ENCODE results near the gene FCRL1. TPM values are rescaled to one million over a fixed set of nuclear protein-coding genes. Genes with fewer than 3 reads are reported as not detected.

The FCRL1 gene
- total RNA-seq, 1 experiment from 2014 or later, result not detected

DNA sequence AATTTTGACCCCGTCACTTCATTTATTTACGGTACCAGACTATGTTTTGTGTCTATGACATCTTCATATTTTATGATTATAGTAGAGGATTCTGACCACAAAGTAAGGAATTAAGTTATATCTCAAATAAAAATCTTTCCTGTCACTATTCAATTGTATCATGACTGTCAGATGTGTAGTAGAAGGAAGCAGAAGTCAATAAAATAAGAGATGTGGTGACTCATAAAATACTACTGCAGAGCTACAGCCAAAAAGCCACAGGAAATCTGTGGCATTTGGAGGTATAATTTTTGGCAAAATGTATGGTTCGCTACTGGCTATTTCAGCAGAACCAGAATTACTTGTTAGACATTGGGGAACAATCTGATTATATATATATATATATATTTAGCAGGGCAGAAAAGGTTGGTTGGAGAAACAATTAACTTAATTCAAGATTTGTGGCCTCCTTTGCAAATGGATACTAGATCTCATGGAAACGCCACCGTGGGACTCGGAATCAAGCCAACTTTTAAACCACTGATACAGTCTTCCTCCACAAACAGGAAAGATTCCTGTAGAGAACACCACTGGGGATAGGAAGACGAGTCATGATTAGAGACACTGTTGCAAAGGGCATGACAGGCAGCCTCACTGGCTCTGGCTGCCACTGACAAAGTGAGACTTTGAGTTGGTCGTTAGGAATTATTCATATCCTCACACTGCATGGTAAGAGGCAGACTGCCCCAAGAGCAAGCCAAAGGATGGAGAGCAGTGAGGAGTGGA is 48.1 kb downstream of the FCRL1 start:
- no peak for DNase-seq (ENCODE audit: low read depth, low spot score)
- CTCF ChIA-PET, result no interaction called here
- TF ChIP-seq POLR2AphosphoS5 (IDR thresholded peaks at IDR 0.05; ENCODE audit: low read depth, low read length) (no peak), SIN3A (IDR thresholded peaks at IDR 0.05; ENCODE audit: borderline replicate concordance, insufficient read depth, low read depth, low read length) (no peak), TCF7L2 (IDR thresholded peaks at IDR 0.05; ENCODE audit: low read depth, low read length) (no peak)
- TF ChIP-seq, protein P1, sequence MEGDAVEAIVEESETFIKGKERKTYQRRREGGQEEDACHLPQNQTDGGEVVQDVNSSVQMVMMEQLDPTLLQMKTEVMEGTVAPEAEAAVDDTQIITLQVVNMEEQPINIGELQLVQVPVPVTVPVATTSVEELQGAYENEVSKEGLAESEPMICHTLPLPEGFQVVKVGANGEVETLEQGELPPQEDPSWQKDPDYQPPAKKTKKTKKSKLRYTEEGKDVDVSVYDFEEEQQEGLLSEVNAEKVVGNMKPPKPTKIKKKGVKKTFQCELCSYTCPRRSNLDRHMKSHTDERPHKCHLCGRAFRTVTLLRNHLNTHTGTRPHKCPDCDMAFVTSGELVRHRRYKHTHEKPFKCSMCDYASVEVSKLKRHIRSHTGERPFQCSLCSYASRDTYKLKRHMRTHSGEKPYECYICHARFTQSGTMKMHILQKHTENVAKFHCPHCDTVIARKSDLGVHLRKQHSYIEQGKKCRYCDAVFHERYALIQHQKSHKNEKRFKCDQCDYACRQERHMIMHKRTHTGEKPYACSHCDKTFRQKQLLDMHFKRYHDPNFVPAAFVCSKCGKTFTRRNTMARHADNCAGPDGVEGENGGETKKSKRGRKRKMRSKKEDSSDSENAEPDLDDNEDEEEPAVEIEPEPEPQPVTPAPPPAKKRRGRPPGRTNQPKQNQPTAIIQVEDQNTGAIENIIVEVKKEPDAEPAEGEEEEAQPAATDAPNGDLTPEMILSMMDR (IDR thresholded peaks at IDR 0.05), result no peak
- TF ChIP-seq, protein P2, sequence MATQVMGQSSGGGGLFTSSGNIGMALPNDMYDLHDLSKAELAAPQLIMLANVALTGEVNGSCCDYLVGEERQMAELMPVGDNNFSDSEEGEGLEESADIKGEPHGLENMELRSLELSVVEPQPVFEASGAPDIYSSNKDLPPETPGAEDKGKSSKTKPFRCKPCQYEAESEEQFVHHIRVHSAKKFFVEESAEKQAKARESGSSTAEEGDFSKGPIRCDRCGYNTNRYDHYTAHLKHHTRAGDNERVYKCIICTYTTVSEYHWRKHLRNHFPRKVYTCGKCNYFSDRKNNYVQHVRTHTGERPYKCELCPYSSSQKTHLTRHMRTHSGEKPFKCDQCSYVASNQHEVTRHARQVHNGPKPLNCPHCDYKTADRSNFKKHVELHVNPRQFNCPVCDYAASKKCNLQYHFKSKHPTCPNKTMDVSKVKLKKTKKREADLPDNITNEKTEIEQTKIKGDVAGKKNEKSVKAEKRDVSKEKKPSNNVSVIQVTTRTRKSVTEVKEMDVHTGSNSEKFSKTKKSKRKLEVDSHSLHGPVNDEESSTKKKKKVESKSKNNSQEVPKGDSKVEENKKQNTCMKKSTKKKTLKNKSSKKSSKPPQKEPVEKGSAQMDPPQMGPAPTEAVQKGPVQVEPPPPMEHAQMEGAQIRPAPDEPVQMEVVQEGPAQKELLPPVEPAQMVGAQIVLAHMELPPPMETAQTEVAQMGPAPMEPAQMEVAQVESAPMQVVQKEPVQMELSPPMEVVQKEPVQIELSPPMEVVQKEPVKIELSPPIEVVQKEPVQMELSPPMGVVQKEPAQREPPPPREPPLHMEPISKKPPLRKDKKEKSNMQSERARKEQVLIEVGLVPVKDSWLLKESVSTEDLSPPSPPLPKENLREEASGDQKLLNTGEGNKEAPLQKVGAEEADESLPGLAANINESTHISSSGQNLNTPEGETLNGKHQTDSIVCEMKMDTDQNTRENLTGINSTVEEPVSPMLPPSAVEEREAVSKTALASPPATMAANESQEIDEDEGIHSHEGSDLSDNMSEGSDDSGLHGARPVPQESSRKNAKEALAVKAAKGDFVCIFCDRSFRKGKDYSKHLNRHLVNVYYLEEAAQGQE (IDR thresholded peaks at IDR 0.05; ENCODE audit: insufficient read depth in 1 of 2, low read depth in 2 of 2, low read length in 1 of 2), result no peak

DNA sequence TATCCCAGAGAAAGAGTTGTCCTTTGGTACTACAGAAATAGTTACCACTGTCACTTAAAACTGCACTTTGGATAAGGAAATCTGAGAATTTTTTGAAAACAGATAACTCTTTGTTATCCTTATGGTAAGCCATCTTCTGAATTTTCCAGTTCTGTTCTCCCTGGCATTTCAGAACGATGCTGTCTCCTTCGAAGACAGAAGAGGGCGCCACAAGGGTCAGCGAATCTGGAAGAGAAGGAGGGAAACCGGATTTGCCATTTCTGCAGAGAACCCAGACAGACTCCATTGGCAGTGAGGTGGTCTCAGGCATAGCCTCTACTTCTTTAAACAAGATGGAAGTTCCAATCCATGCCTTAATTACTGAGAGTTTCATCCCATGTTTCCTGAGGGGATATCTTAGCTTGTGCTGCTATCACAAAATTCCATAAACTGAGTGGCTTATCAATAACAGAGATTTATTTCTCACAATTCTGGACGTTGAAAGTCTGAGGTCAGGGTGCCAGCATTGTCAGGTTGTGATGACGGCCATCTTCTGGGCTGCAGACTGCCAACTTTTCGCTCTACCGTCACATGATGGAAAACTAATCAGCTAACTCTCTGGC is 49.4 kb downstream of the FCRL1 start:
- no peak overlapping the region for H3K27ac ChIP-seq (ENCODE audit: low read length)
- no peaks in the 10 kb centered on the region for H3K9me3 ChIP-seq (ENCODE audit: control insufficient read depth, insufficient read depth, low read depth, low read length)
- ChIA-PET CTCF (interaction anchor here (0.6 kb wide), 1 partner anchor 192 kb away, joined by 3 read pairs; no protein-coding TSS in a partner anchor), POLR2A (no interaction called here)
- DNase-seq (ENCODE audit: low read depth, low spot score) (no peak), ATAC-seq (no peak)
- H3K36me3 ChIP-seq (ENCODE audit: control insufficient read depth, insufficient read depth, low read length), result no peaks in the 10 kb centered on the region
- intact Hi-C loops (cut with micrococcal nuclease; ENCODE audit: unreplicated experiment), result no loop called here
- no peaks in the 10 kb centered on the region for H3K4me1 ChIP-seq (ENCODE audit: control insufficient read depth, insufficient read depth, low read length)
- no TSS peak for BruUV-seq (replicated peaks)
- in situ Hi-C loops (cut with HindIII; ENCODE audit: low pct_unique_long_range_greater_than_20kb, low sequenced_read_pairs), result no loop called here
- peaks cover 7% of the 10 kb centered on the region for H3K27me3 ChIP-seq (ENCODE audit: control insufficient read depth, insufficient read depth, low read length)
- no peak overlapping the region for H3K4me3 ChIP-seq (ENCODE audit: low read depth in 2 of 2, low read length in 2 of 2)
- no peak for TF ChIP-seq TCF7L2 (IDR thresholded peaks at IDR 0.05; ENCODE audit: low read depth, low read length)
- TF ChIP-seq, protein P1 (IDR thresholded peaks at IDR 0.05), result peak; percentile 39

More for the DNA sequence above, 48.1 kb downstream of the FCRL1 start:
- no peak overlapping the region for H3K27ac ChIP-seq (ENCODE audit: low read length)
- in situ Hi-C loops (cut with HindIII; ENCODE audit: low pct_unique_long_range_greater_than_20kb, low sequenced_read_pairs) (no loop called here), intact Hi-C loops (cut with micrococcal nuclease; ENCODE audit: unreplicated experiment) (no loop called here)
- BruUV-seq (replicated peaks), result no TSS peak
- POLR2A ChIA-PET, result no interaction called here
- H3K36me3 ChIP-seq (ENCODE audit: control insufficient read depth, insufficient read depth, low read length), result no peaks in the 10 kb centered on the region
- H3K9me3 ChIP-seq (ENCODE audit: control insufficient read depth, insufficient read depth, low read depth, low read length), result no peaks in the 10 kb centered on the region
- no peak overlapping the region for H3K4me3 ChIP-seq (ENCODE audit: low read depth in 2 of 2, low read length in 2 of 2)
- H3K4me1 ChIP-seq (ENCODE audit: control insufficient read depth, insufficient read depth, low read length), result no peaks in the 10 kb centered on the region
- peaks cover 7% of the 10 kb centered on the region for H3K27me3 ChIP-seq (ENCODE audit: control insufficient read depth, insufficient read depth, low read length)
- ATAC-seq, result no peak

Data from Panc1 (cell line).